Urinary bladder (tissue), 4 donors: Measurements from ENCODE around the gene FGB. TPM values are rescaled to one million over a fixed set of nuclear protein-coding genes. Genes with fewer than 3 reads are reported as not detected.

Source experiments
- DNase-seq: peaks from one replicate; pipeline ENCODE4 v3.0.0-alpha.2; 2015; ENCODE audit errors: extremely low spot score
- H3K27ac ChIP-seq: one replicate; pipeline ENCODE4 v1.5.1; 2013; ENCODE audit warnings: low read depth, mild to moderate bottlenecking, moderate library complexity
- H3K36me3 ChIP-seq: one replicate; pipeline ENCODE4 v1.6.1; 2013; ENCODE audit warnings: mild to moderate bottlenecking, moderate library complexity; ENCODE audit not compliant: insufficient read depth
- H3K4me1 ChIP-seq: one replicate; pipeline ENCODE4 v1.6.1; 2013; ENCODE audit warnings: mild to moderate bottlenecking, moderate library complexity; ENCODE audit not compliant: insufficient read depth
- H3K4me3 ChIP-seq: one replicate; pipeline ENCODE4 v1.5.1; 2013; ENCODE audit warnings: low read depth, low read length
- WGBS: extraction: QIAGEN DNeasy Blood & Tissue Kit; methylation state at CpG from one replicate; pipeline ENCODE4 v1.1.7; 2013; 5-methylcytosine and 5-hydroxymethylcytosine counted together
- polyA plus RNA-seq: library from polyadenylated mRNA; stranded (reverse); fragments of 200-250 nt; gene quantifications from one replicate; pipeline ENCODE4 v1.2.3, GENCODE V29; 2013
- small RNA-seq: library from RNA; depleted of rRNA; stranded (forward); fragments of <200 nt; gene quantifications from one replicate; pipeline ENCODE3, GENCODE V24; 2014
- total RNA-seq: library from RNA; depleted of rRNA; stranded (reverse); fragments of >200 nt; gene quantifications from one replicate; pipeline ENCODE4 v1.2.3, GENCODE V29; 2014
- donor health status: healthy with polysubstance abuse.
- donor health status: healthy.

The FGB gene
- total and polyA plus RNA-seq, 2 donors, result 11.6 TPM; not detected in 1

- 67% methylated on average over 7 of the region's 7 CpGs for WGBS
- no peak for DNase-seq
- Histone ChIP-seq H3K27ac (no peak within 1 kb of the TSS), H3K4me1 (no peaks in the 10 kb centered on the region), H3K36me3 (no peaks in the 10 kb centered on the region), H3K4me3 (no peak within 1 kb of the TSS)
These were observed 49.9 kb downstream of the FGB start, which contains the start of gene FGG for GRCh38 chr4:154612472-154613414. Gene FGG (minus strand): TSS chr4:154612656. CDS start chr4:154612609, 47 bp downstream.

GRCh38 chr4:154614306-154614705 is 51.5 kb downstream of the FGB start:
- Histone ChIP-seq H3K4me1 (no peaks in the 10 kb centered on the region), H3K27ac (no peak overlapping the region), H3K4me3 (no peak overlapping the region), H3K36me3 (no peaks in the 10 kb centered on the region)
- DNase-seq, result no peak

- WGBS, result 88% methylated on average over 1 of the region's 1 CpG
- Histone ChIP-seq H3K27ac (no peak overlapping the region), H3K4me3 (no peak overlapping the region), H3K36me3 (no peaks in the 10 kb centered on the region), H3K4me1 (no peaks in the 10 kb centered on the region)
- DNase-seq, result no peak
These were observed 52.4 kb downstream of the FGB start for GRCh38 chr4:154615211-154615610.

GRCh38 chr4:154616287-154616686 is 53.5 kb downstream of the FGB start:
- 63% methylated on average over 4 of the region's 4 CpGs for WGBS
- no peak for DNase-seq
- no peaks in the 10 kb centered on the region for H3K36me3 ChIP-seq
- H3K4me3 ChIP-seq, result no peak overlapping the region
- H3K27ac ChIP-seq, result no peak overlapping the region
- H3K4me1 ChIP-seq, result no peaks in the 10 kb centered on the region

- H3K36me3 ChIP-seq, result no peaks in the 10 kb centered on the region
- DNase-seq, result no peak
- H3K27ac ChIP-seq, result no peak overlapping the region
- whole genome bisulfite sequencing, result 50% methylated on average over 2 of the region's 2 CpGs
- no peak overlapping the region for H3K4me3 ChIP-seq
- H3K4me1 ChIP-seq, result no peaks in the 10 kb centered on the region
These were observed 53.9 kb downstream of the FGB start for GRCh38 chr4:154616731-154617130.

GRCh38 chr4:154617820-154618317 is 55.1 kb downstream of the FGB start:
- 61% methylated on average over 5 of the region's 5 CpGs for WGBS
- no peak overlapping the region for H3K27ac ChIP-seq
- no peaks in the 10 kb centered on the region for H3K36me3 ChIP-seq
- no peak for DNase-seq
- no peaks in the 10 kb centered on the region for H3K4me1 ChIP-seq
- no peak overlapping the region for H3K4me3 ChIP-seq

- no peak for DNase-seq
- Histone ChIP-seq H3K4me1 (no peaks in the 10 kb centered on the region), H3K36me3 (no peaks in the 10 kb centered on the region), H3K4me3 (no peak overlapping the region), H3K27ac (no peak overlapping the region)
- WGBS, result 53% methylated on average over 4 of the region's 4 CpGs
These were observed 56.0 kb downstream of the FGB start for GRCh38 chr4:154618708-154619315.

- WGBS, result 0% methylated on average over 1 of the region's 1 CpG
- no peak overlapping the region for H3K4me3 ChIP-seq
- no peak overlapping the region for H3K27ac ChIP-seq
- no peaks in the 10 kb centered on the region for H3K4me1 ChIP-seq
- no peaks in the 10 kb centered on the region for H3K36me3 ChIP-seq
- DNase-seq, result no peak
These were observed 57.3 kb downstream of the FGB start for GRCh38 chr4:154620111-154620510.

Small RNA genes lying within 50 kb of the gene (small RNA-seq; reads per million reads assigned to genes)
- not detected for gene RNU6-1285P

Other genes with a start within 250 kb of the FGB start
- gene DCHS2, start 71.2 kb upstream of the FGB start, total RNA-seq, result 14.0 TPM
- gene DCHS2, start 71.2 kb upstream of the FGB start, polyA plus RNA-seq, result 1.2 TPM
- gene PLRG1, start 12.6 kb upstream of the FGB start, total RNA-seq, result 78.4 TPM
- gene PLRG1, start 12.6 kb upstream of the FGB start, polyA plus RNA-seq, result 43.1 TPM
- gene FGA, start 27.7 kb downstream of the FGB start, total RNA-seq, result not detected
- 9.4 TPM for gene FGA, start 27.7 kb downstream of the FGB start, polyA plus RNA-seq
- not detected for gene FGG, start 49.6 kb downstream of the FGB start, total RNA-seq
- gene FGG, start 49.6 kb downstream of the FGB start, polyA plus RNA-seq, result 9.9 TPM
- gene LRAT, start 181.0 kb downstream of the FGB start, total RNA-seq, result 0.58 TPM
- gene LRAT, start 181.0 kb downstream of the FGB start, polyA plus RNA-seq, result 0.06 TPM
- gene RBM46, start 218.3 kb downstream of the FGB start, total RNA-seq, result not detected
- not detected for gene RBM46, start 218.3 kb downstream of the FGB start, polyA plus RNA-seq